WTC11 (cell line): ENCODE results near the gene CFH. TPM values are rescaled to one million over a fixed set of nuclear protein-coding genes. Genes with fewer than 3 reads are reported as not detected.

Experiments used
- ATAC-seq: fragments of 200-7000 bp; cut with Tn5 transposase; 2 replicates; pipeline ENCODE4 v1.10.0; 2021; ENCODE audit warnings: mild to moderate bottlenecking, moderate library complexity
- CTCF ChIA-PET: fragments of 300-600 bp; sonication (Branson Sonifier 250); formaldehyde crosslinking; loops from one replicate; lab custom pipeline; 2021; ENCODE audit warnings: antibody characterized with exemption; lab: Charles Lee
- POLR2A ChIA-PET: fragments of 350-600 bp; sonication (Branson Sonifier 250); formaldehyde crosslinking; loops from one replicate; lab custom pipeline; 2021; ENCODE audit warnings: antibody characterized with exemption; lab: Charles Lee
- DNase-seq: peaks from one replicate; pipeline ENCODE4 v3.0.0; 2021; ENCODE audit warnings: low spot score
- H3K27ac Mint-ChIP-seq: 2 replicates; pipeline ENCODE4 v1.8.0; 2021; ENCODE audit warnings: mixed read lengths
- H3K27me3 Mint-ChIP-seq: 2 replicates; pipeline ENCODE4 v1.8.0; 2021; ENCODE audit warnings: low read depth, mild to moderate bottlenecking, moderate library complexity, mixed read lengths
- H3K36me3 Mint-ChIP-seq: 2 replicates; pipeline ENCODE4 v1.8.0; 2021; ENCODE audit warnings: mixed read lengths
- H3K4me1 Mint-ChIP-seq: 2 replicates; pipeline ENCODE4 v1.8.0; 2022; ENCODE audit warnings: mixed read lengths
- H3K4me3 Mint-ChIP-seq: 2 replicates; pipeline ENCODE4 v1.8.0; 2021; ENCODE audit warnings: mild to moderate bottlenecking, moderate library complexity, mixed read lengths
- H3K9me3 Mint-ChIP-seq: 2 replicates; pipeline ENCODE4 v1.8.0; 2021; ENCODE audit warnings: mixed read lengths
- ATF1 ChIP-seq: sonication (generic); formaldehyde crosslinking; IDR thresholded peaks from 2 replicates; pipeline ENCODE4 v1.8.1; 2023; ENCODE audit warnings: mild to moderate bottlenecking, moderate library complexity, missing genetic modification reagents
- ATF2 ChIP-seq: sonication (generic); formaldehyde crosslinking; IDR thresholded peaks from 2 replicates; pipeline ENCODE4 v1.8.1; 2022; ENCODE audit warnings: low read depth, missing genetic modification reagents, borderline replicate concordance
- CBFB ChIP-seq: sonication (generic); formaldehyde crosslinking; IDR thresholded peaks from 2 replicates; pipeline ENCODE4 v1.8.1; 2022; ENCODE audit warnings: mild to moderate bottlenecking, low read depth, missing genetic modification reagents
- CREM ChIP-seq: sonication (generic); formaldehyde crosslinking; IDR thresholded peaks from 2 replicates; pipeline ENCODE4 v1.8.1; 2022; ENCODE audit warnings: mild to moderate bottlenecking, missing genetic modification reagents, moderate library complexity
- CTCF ChIP-seq: fragments of 200-600 bp; IDR thresholded peaks from 2 replicates; pipeline ENCODE4 v1.8.0; 2022; ENCODE audit warnings: antibody characterized with exemption
- E2F4 ChIP-seq: sonication (generic); formaldehyde crosslinking; IDR thresholded peaks from 2 replicates; pipeline ENCODE4 v1.8.1; 2022; ENCODE audit warnings: low read depth, mild to moderate bottlenecking, moderate library complexity, missing genetic modification reagents, borderline replicate concordance
- EMX1 ChIP-seq: fragments of 250-450 bp; sonication (Bioruptor Pico); IDR thresholded peaks from 2 replicates; pipeline ENCODE4 v1.8.0; 2021; ENCODE audit warnings: mild to moderate bottlenecking
- ETV6 ChIP-seq: sonication (generic); formaldehyde crosslinking; IDR thresholded peaks from 2 replicates; pipeline ENCODE4 v1.8.1; 2022; ENCODE audit warnings: mild to moderate bottlenecking, missing genetic modification reagents
- FOXJ3 ChIP-seq: sonication (generic); formaldehyde crosslinking; IDR thresholded peaks from 2 replicates; pipeline ENCODE4 v1.9.0; 2021; ENCODE audit warnings: missing genetic modification reagents, mild to moderate bottlenecking, borderline replicate concordance
- FOXK1 ChIP-seq: sonication (generic); formaldehyde crosslinking; IDR thresholded peaks from 2 replicates; pipeline ENCODE4 v1.8.0; 2022; ENCODE audit warnings: mild to moderate bottlenecking, moderate library complexity, missing genetic modification reagents
- GTF2I ChIP-seq: fragments of 250-450 bp; sonication (Bioruptor Pico); conservative IDR thresholded peaks from 2 replicates; pipeline ENCODE4 v1.4.0; 2021; ENCODE audit warnings: mild to moderate bottlenecking
- HMGA2 ChIP-seq: fragments of 250-450 bp; sonication (Bioruptor Pico); IDR thresholded peaks from 2 replicates; pipeline ENCODE4 v1.4.0; 2021; ENCODE audit warnings: mild to moderate bottlenecking, moderate library complexity
- MXD4 ChIP-seq: fragments of 250-450 bp; sonication (Bioruptor Pico); IDR thresholded peaks from 2 replicates; pipeline ENCODE4 v1.8.0; 2021; ENCODE audit warnings: mild to moderate bottlenecking, moderate library complexity, borderline replicate concordance
- NFE2L1 ChIP-seq: sonication (generic); formaldehyde crosslinking; IDR thresholded peaks from 2 replicates; pipeline ENCODE4 v1.8.1; 2023; ENCODE audit warnings: missing genetic modification reagents
- PRRX2 ChIP-seq: fragments of 250-450 bp; sonication (Bioruptor Pico); IDR thresholded peaks from 2 replicates; pipeline ENCODE4 v1.8.0; 2021; ENCODE audit warnings: mild to moderate bottlenecking
- RELA ChIP-seq: sonication (generic); formaldehyde crosslinking; IDR thresholded peaks from 2 replicates; pipeline ENCODE4 v1.8.1; 2022; ENCODE audit warnings: missing genetic modification reagents, mild to moderate bottlenecking, borderline replicate concordance
- SOX15 ChIP-seq: fragments of 250-450 bp; sonication (Bioruptor Pico); IDR thresholded peaks from 2 replicates; pipeline ENCODE4 v1.9.0; 2021; ENCODE audit warnings: mild to moderate bottlenecking
- SP1 ChIP-seq: sonication (generic); formaldehyde crosslinking; conservative IDR thresholded peaks from 2 replicates; pipeline ENCODE4 v1.8.1; 2022; ENCODE audit warnings: missing genetic modification reagents
- TCF7 ChIP-seq: sonication (generic); formaldehyde crosslinking; IDR thresholded peaks from 2 replicates; pipeline ENCODE4 v1.8.0; 2022; ENCODE audit warnings: mild to moderate bottlenecking, low read depth, missing genetic modification reagents, moderate library complexity
- USF1 ChIP-seq: sonication (generic); formaldehyde crosslinking; IDR thresholded peaks from 2 replicates; pipeline ENCODE4 v1.8.0; 2022; ENCODE audit warnings: mild to moderate bottlenecking, missing genetic modification reagents
- ZBTB21 ChIP-seq: sonication (generic); formaldehyde crosslinking; IDR thresholded peaks from 2 replicates; pipeline ENCODE4 v1.8.1; 2023; ENCODE audit warnings: mild to moderate bottlenecking, missing genetic modification reagents, borderline replicate concordance
- ZBTB43 ChIP-seq: sonication (generic); formaldehyde crosslinking; IDR thresholded peaks from 2 replicates; pipeline ENCODE4 v1.8.1; 2023; ENCODE audit warnings: mild to moderate bottlenecking, missing genetic modification reagents
- ZNF396 ChIP-seq: fragments of 250-450 bp; sonication (Bioruptor Pico); IDR thresholded peaks from 2 replicates; pipeline ENCODE4 v1.8.0; 2021; ENCODE audit warnings: mild to moderate bottlenecking, moderate library complexity, borderline replicate concordance
- ZNF416 ChIP-seq: fragments of 250-450 bp; sonication (Bioruptor Pico); IDR thresholded peaks from 2 replicates; pipeline ENCODE4 v1.9.0; 2021; ENCODE audit warnings: mild to moderate bottlenecking, inconsistent platforms
- ZNF425 ChIP-seq: fragments of 250-450 bp; sonication (Bioruptor Pico); conservative IDR thresholded peaks from 2 replicates; pipeline ENCODE4 v1.9.0; 2021; ENCODE audit warnings: mild to moderate bottlenecking
- ZSCAN18 ChIP-seq: fragments of 250-450 bp; sonication (Bioruptor Pico); IDR thresholded peaks from 2 replicates; pipeline ENCODE4 v2.1.2; 2022; ENCODE audit warnings: mild to moderate bottlenecking, moderate library complexity
- total RNA-seq: library from RNA; stranded (reverse); gene quantifications from 3 replicates; pipeline ENCODE4 v1.2.3, GENCODE V29; 2021

The CFH gene
- total RNA-seq, 1 experiment from 2014 or later = 0.17 TPM

- TF ChIP-seq CBFB (CRISPR knock-in tag) (no peak), NFE2L1 (CRISPR knock-in tag) (no peak)
Observed at GRCh38 chr1:196774175-196774574, 122.3 kb downstream of the CFH start (continued).

GRCh38 chr1:196774603-196775002 is 122.8 kb downstream of the CFH start, which contains the start of gene CFHR3:
Gene CFHR3 (plus strand): TSS chr1:196774840. CDS start chr1:196774887, 47 bp downstream.
- TF ChIP-seq ZNF425 (CRISPR knock-in tag) (no peak), ETV6 (CRISPR knock-in tag) (no peak), ZSCAN18 (CRISPR knock-in tag) (no peak), SP1 (CRISPR knock-in tag) (no peak), SOX15 (CRISPR knock-in tag) (no peak), CREM (no peak), ATF2 (CRISPR knock-in tag) (no peak), GTF2I (CRISPR knock-in tag) (no peak), ZBTB21 (CRISPR knock-in tag) (no peak), ZBTB43 (CRISPR knock-in tag) (no peak), FOXJ3 (CRISPR knock-in tag) (no peak), ATF1 (CRISPR knock-in tag) (no peak), ZNF396 (CRISPR knock-in tag) (no peak)
- no peak within 1 kb of the TSS for H3K4me3 Mint-ChIP-seq
- POLR2A ChIA-PET = no interaction called here

GRCh38 chr1:196777603-196778002 is 125.8 kb downstream of the CFH start:
- ATAC-seq (no peak), DNase-seq (no peak)
- H3K27me3 Mint-ChIP-seq = no peaks in the 10 kb centered on the region
- ChIA-PET CTCF (no interaction called here), POLR2A (no interaction called here)
- no peaks in the 10 kb centered on the region for H3K9me3 Mint-ChIP-seq
- H3K4me1 Mint-ChIP-seq = no peaks in the 10 kb centered on the region
- no peak overlapping the region for H3K27ac Mint-ChIP-seq
- no peak overlapping the region for H3K4me3 Mint-ChIP-seq
- no peaks in the 10 kb centered on the region for H3K36me3 Mint-ChIP-seq
- TF ChIP-seq RELA (CRISPR knock-in tag) (no peak), TCF7 (CRISPR knock-in tag) (no peak), HMGA2 (CRISPR knock-in tag) (no peak), MXD4 (CRISPR knock-in tag) (no peak), PRRX2 (CRISPR knock-in tag) (no peak), CTCF (no peak), FOXK1 (CRISPR knock-in tag) (no peak), E2F4 (CRISPR knock-in tag) (no peak), EMX1 (CRISPR knock-in tag) (no peak), GTF2I (CRISPR knock-in tag) (no peak), ZNF416 (CRISPR knock-in tag) (no peak), USF1 (CRISPR knock-in tag) (no peak)

More at GRCh38 chr1:196774603-196775002, 122.8 kb downstream of the CFH start, which contains the start of gene CFHR3:
- CTCF ChIA-PET = no interaction called here
- H3K27me3 Mint-ChIP-seq = no peaks in the 10 kb centered on the region
- no peaks in the 10 kb centered on the region for H3K4me1 Mint-ChIP-seq
- DNase-seq (no peak), ATAC-seq (no peak)
- H3K36me3 Mint-ChIP-seq = no peaks in the 10 kb centered on the region
- no peak within 1 kb of the TSS for H3K27ac Mint-ChIP-seq
- H3K9me3 Mint-ChIP-seq = no peaks in the 10 kb centered on the region
